Thymus (tissue), 11 donors: ENCODE data around the gene ARID1A. TPM values are rescaled to one million over a fixed set of nuclear protein-coding genes. Genes with fewer than 3 reads are reported as not detected.

Experiments used
- DNase-seq, 9 donors: peaks; one replicate each; pipeline ENCODE4 v3.0.0-alpha.2; 2013; ENCODE audit warnings: low spot score in 9 of 9, low read depth in 6 of 9, missing footprints in 1 of 9
- H3K27ac ChIP-seq, 2 donors: one replicate each; pipeline ENCODE4 v1.5.1; 2013; ENCODE audit warnings: control low read depth in 1 of 2, low read depth in 1 of 2, low read length in 1 of 2, mild to moderate bottlenecking in 1 of 2, moderate library complexity in 1 of 2
- H3K27me3 ChIP-seq, 2 donors: one replicate each; pipeline ENCODE4 v1.5.1; 2013; ENCODE audit warnings: low read length in 1 of 2; ENCODE audit not compliant: control insufficient read depth in 2 of 2, insufficient read depth in 1 of 2
- H3K36me3 ChIP-seq, 2 donors: one replicate each; pipeline ENCODE4 v1.5.1; 2013; ENCODE audit warnings: low read length in 1 of 2, mild to moderate bottlenecking in 1 of 2, moderate library complexity in 1 of 2; ENCODE audit not compliant: control insufficient read depth in 2 of 2, insufficient read depth in 2 of 2
- H3K4me1 ChIP-seq, 2 donors: one replicate each; pipeline ENCODE4 v1.5.1; 2013; ENCODE audit warnings: low read length in 2 of 2; ENCODE audit not compliant: control insufficient read depth in 2 of 2, insufficient read depth in 2 of 2
- H3K4me3 ChIP-seq, 2 donors: one replicate each; pipeline ENCODE4 v1.5.1; 2013; ENCODE audit warnings: low read length in 2 of 2, control low read depth in 1 of 2, mild to moderate bottlenecking in 1 of 2
- H3K9me3 ChIP-seq, 2 donors: one replicate each; pipeline ENCODE4 v1.5.1; 2013; ENCODE audit warnings: low read length in 1 of 2, mild to moderate bottlenecking in 1 of 2; ENCODE audit not compliant: control insufficient read depth in 2 of 2, insufficient read depth in 1 of 2
- WGBS: extraction: QIAGEN DNeasy Blood & Tissue Kit; methylation state at CpG from one replicate; pipeline ENCODE4 v1.1.7; 2013; 5-methylcytosine and 5-hydroxymethylcytosine counted together
- polyA plus RNA-seq: library from polyadenylated mRNA; stranded (reverse); fragments of 200-250 nt; gene quantifications from one replicate; pipeline ENCODE4 v1.2.3, GENCODE V29; 2013
- total RNA-seq: library from RNA; stranded (reverse); fragments of 120-200 nt; gene quantifications from one replicate; pipeline ENCODE4 v1.2.4, GENCODE V29; 2013
- donor health status: healthy.

Gene ARID1A
- total and polyA plus RNA-seq, 2 donors: 20.1 to 30.7 TPM

- no peaks in the 10 kb centered on the region for H3K27me3 ChIP-seq
- peaks cover 12 to 20% of the 10 kb centered on the region in 2 donors for H3K36me3 ChIP-seq
- H3K4me3 ChIP-seq: peak overlapping the region; percentile 91 to 95
- WGBS: 4% methylated on average over 12 of the region's 12 CpGs
- H3K4me1 ChIP-seq: peaks cover 19 to 51% of the 10 kb centered on the region in 2 donors
- H3K9me3 ChIP-seq: no peaks in the 10 kb centered on the region
- H3K27ac ChIP-seq: peak overlapping the region; percentile 97 to 99
- DNase-seq: peak; percentile 27 to 70 (median 37)
These were observed 90.9 kb downstream of the ARID1A start for GRCh38 chr1:26786437-26787380.

- peaks cover 19 to 51% of the 10 kb centered on the region in 2 donors for H3K4me1 ChIP-seq
- H3K4me3 ChIP-seq: peak overlapping the region; percentile 91 to 95
- H3K27me3 ChIP-seq: no peaks in the 10 kb centered on the region
- peaks cover 11 to 15% of the 10 kb centered on the region in 2 donors for H3K36me3 ChIP-seq
- 1% methylated on average over 11 of the region's 11 CpGs for WGBS
- no peaks in the 10 kb centered on the region for H3K9me3 ChIP-seq
- DNase-seq: peak in 2 of 9 donors; percentile 9 to 42
- H3K27ac ChIP-seq: peak overlapping the region; percentile 97 to 99
These were observed 91.5 kb downstream of the ARID1A start for GRCh38 chr1:26787381-26787705.

- Histone ChIP-seq H3K4me1 (peaks cover 19 to 51% of the 10 kb centered on the region in 2 donors), H3K4me3 (peak within 1 kb of the TSS; percentile 91 to 95), H3K36me3 (peaks cover 9 to 11% of the 10 kb centered on the region in 2 donors), H3K9me3 (no peaks in the 10 kb centered on the region), H3K27ac (peak within 1 kb of the TSS; percentile 97 to 99), H3K27me3 (no peaks in the 10 kb centered on the region)
- peak; percentile 76 to 94 (median 87) for DNase-seq
- under 1% methylated on average over 63 of the region's 63 CpGs for WGBS
These were observed 92.1 kb downstream of the ARID1A start, which contains the start of gene PIGV for GRCh38 chr1:26787706-26788514. Gene PIGV (plus strand): TSS chr1:26787950. CDS start chr1:26790816, 2,866 bp downstream.

GRCh38 chr1:26788515-26788785, 92.6 kb downstream of the ARID1A start:
- WGBS: 4% methylated on average over 10 of the region's 10 CpGs
- peaks cover 19 to 51% of the 10 kb centered on the region in 2 donors for H3K4me1 ChIP-seq
- no peaks in the 10 kb centered on the region for H3K27me3 ChIP-seq
- peak in 2 of 9 donors; percentile 4 to 24 for DNase-seq
- H3K4me3 ChIP-seq: peak overlapping the region; percentile 91 to 95
- no peaks in the 10 kb centered on the region for H3K9me3 ChIP-seq
- H3K27ac ChIP-seq: peak overlapping the region; percentile 97 to 99
- peaks cover 11 to 14% of the 10 kb centered on the region in 2 donors for H3K36me3 ChIP-seq

GRCh38 chr1:26788836-26789611, 93.2 kb downstream of the ARID1A start:
- peaks cover 19 to 48% of the 10 kb centered on the region in 2 donors for H3K4me1 ChIP-seq

GRCh38 chr1:26789612-26789865, 93.7 kb downstream of the ARID1A start:
- no peaks in the 10 kb centered on the region for H3K9me3 ChIP-seq
- peaks cover 19 to 43% of the 10 kb centered on the region in 2 donors for H3K4me1 ChIP-seq
- DNase-seq: no peak
- 72% methylated on average over 3 of the region's 3 CpGs for WGBS
- H3K4me3 ChIP-seq: no peak overlapping the region
- H3K27ac ChIP-seq: peak overlapping the region in 1 of 2 donors; percentile 25
- peaks cover 15 to 16% of the 10 kb centered on the region in 2 donors for H3K36me3 ChIP-seq
- no peaks in the 10 kb centered on the region for H3K27me3 ChIP-seq

More at GRCh38 chr1:26788836-26789611, 93.2 kb downstream of the ARID1A start:
- WGBS: 1% methylated on average over 19 of the region's 19 CpGs
- Histone ChIP-seq H3K27ac (peak overlapping the region; percentile 97 to 99), H3K9me3 (no peaks in the 10 kb centered on the region), H3K4me3 (peak overlapping the region; percentile 91 to 95), H3K27me3 (no peaks in the 10 kb centered on the region), H3K36me3 (peaks cover 12 to 13% of the 10 kb centered on the region in 2 donors)
- DNase-seq: peak; percentile 66 to 94 (median 81)

- WGBS: 62% methylated on average over 4 of the region's 4 CpGs
- Histone ChIP-seq H3K36me3 (peaks cover 19 to 20% of the 10 kb centered on the region in 2 donors), H3K9me3 (no peaks in the 10 kb centered on the region), H3K4me1 (peaks cover 19 to 41% of the 10 kb centered on the region in 2 donors), H3K27ac (no peak overlapping the region), H3K4me3 (no peak overlapping the region), H3K27me3 (no peaks in the 10 kb centered on the region)
- DNase-seq: no peak
These were observed 94.1 kb downstream of the ARID1A start for GRCh38 chr1:26789931-26790330.

- H3K4me1 ChIP-seq: peaks cover 19 to 36% of the 10 kb centered on the region in 2 donors
- H3K36me3 ChIP-seq: peaks cover 21 to 22% of the 10 kb centered on the region in 2 donors
- no peaks in the 10 kb centered on the region for H3K27me3 ChIP-seq
- WGBS: 91% methylated on average over 5 of the region's 5 CpGs
- DNase-seq: no peak
- H3K27ac ChIP-seq: no peak overlapping the region
- H3K4me3 ChIP-seq: no peak overlapping the region
- no peaks in the 10 kb centered on the region for H3K9me3 ChIP-seq
These were observed 94.7 kb downstream of the ARID1A start for GRCh38 chr1:26790551-26790953.
